GM04503 (cell line): Measurements from ENCODE around the gene CHADL.
"Not testable (repeated sequence)": the region's sequence is repeated elsewhere in the genome, so short reads cannot be mapped to it uniquely, and the experiment has no call there.

Experiments
- DNase-seq: peaks from one replicate; pipeline ENCODE4 v3.0.0-alpha.2; 2012; ENCODE audit warnings: low read depth

CHADL gene, protein sequence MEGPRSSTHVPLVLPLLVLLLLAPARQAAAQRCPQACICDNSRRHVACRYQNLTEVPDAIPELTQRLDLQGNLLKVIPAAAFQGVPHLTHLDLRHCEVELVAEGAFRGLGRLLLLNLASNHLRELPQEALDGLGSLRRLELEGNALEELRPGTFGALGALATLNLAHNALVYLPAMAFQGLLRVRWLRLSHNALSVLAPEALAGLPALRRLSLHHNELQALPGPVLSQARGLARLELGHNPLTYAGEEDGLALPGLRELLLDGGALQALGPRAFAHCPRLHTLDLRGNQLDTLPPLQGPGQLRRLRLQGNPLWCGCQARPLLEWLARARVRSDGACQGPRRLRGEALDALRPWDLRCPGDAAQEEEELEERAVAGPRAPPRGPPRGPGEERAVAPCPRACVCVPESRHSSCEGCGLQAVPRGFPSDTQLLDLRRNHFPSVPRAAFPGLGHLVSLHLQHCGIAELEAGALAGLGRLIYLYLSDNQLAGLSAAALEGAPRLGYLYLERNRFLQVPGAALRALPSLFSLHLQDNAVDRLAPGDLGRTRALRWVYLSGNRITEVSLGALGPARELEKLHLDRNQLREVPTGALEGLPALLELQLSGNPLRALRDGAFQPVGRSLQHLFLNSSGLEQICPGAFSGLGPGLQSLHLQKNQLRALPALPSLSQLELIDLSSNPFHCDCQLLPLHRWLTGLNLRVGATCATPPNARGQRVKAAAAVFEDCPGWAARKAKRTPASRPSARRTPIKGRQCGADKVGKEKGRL

DNA sequence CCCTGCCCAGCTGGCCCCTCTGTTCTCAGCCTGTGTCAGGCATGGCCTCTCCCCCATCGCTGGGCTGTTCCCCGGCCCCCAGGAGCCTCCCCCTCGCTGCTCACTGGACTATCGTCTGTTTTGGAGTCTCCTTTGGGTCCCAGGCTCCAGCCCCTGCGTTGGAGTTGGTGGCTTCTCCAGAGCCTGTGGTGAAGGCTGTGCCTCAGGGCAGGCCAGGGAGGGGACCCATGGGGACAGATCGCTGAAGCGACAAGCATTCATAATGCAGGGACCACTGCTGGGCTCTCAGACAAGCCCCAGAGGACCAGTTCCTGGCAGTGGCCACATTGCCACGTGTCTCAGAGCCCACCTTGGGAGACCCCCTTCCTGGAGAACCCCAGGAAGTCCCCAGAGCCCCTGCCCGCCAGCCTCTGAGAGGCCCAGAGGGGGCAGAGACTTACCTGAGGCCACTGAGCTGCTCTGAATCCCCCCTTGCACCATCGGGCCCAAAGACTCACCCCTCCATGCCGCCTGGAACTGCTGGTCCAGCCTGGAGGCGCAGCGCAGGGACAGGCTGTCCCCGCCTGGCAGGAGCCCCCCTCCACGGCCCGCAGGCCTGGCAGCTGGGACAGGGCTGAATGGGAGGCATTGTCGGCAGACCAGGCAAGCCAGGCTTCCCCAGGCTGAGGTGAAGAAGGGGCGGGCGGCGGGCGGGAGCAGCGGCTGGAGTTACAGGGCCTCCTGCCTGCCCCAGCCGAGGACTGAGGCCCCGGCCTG, at the start of gene CHADL:
CHADL (minus strand) TSS at position 555 of the 756 bp plus-strand sequence; CDS start at position 505, 50 bp downstream.
- DNase-seq = no peak

DNA sequence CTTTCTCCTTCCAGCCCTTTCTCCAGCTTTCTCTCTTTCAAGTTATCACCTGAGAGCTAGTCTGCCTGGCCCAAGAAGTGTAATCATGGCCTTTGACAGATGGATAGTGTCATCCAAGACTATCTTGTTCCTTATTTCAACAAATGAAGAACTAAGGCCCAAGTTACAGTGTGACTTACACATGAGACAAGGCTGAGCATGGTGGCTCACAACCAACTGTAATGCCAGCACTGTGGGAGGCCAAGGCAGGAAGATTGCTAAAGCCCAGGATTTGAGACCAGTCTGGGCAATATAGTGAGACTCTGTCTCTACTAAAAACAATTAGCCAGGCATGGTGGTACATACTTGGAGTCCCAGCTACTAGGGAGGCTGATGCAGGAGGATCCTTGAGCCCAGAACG, 48.9 kb upstream of the CHADL start:
- DNase-seq = no peak

DNA sequence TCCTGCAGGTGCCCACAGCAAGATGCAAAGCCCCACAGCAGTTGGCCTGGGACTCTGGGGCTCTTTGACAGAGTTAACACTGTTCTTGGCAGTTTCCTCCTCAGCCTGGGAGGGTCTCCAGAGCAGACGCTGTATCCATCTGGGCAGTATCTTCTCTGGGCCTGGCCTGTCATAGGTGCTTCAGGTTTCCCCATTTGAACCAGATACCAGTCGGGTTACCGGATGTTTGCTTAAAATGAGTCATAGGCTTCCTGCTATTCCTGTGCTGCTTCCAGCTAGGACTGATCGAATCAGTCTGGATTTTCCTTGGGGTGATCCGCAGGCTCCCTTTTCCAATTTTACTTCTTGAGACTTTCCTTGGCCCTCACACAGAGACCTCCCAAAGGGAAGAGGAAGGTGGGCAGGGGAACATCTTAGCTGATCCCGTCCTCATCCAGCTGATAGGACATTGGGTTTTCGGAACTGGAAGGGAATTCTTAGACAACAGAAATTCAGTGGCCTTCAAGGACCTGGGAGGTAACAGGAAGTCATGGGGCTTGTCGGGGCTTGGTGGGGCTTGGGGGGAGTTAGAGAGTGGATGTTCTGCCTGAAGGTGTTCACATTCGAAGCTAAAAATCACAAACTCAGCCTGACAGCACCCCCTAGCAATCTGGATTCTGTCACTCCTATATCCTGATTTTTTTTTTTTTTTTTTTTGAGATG, 47.7 kb upstream of the CHADL start:
- DNase-seq = no peak

DNA sequence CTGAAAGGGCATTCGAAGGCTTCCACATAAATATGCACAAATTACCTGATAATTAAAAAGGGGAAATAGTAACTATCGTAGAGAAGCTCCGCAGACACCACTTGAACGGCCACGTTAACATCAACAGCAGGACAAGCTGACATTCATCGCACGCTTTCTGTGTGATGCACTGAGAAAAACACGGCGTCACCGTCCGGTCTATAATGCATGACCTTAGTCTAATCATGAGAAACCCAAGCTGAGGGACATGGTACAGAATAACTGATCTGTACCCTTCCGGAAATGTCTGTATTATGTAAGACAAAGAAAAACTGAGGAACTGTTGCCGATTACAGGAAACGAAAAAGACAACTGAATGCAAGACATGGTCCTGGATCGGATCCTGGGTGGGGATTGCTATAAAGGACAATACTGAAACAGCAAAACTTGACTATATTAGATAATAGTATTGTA, 45.9 kb upstream of the CHADL start:
- no peak for DNase-seq

DNA sequence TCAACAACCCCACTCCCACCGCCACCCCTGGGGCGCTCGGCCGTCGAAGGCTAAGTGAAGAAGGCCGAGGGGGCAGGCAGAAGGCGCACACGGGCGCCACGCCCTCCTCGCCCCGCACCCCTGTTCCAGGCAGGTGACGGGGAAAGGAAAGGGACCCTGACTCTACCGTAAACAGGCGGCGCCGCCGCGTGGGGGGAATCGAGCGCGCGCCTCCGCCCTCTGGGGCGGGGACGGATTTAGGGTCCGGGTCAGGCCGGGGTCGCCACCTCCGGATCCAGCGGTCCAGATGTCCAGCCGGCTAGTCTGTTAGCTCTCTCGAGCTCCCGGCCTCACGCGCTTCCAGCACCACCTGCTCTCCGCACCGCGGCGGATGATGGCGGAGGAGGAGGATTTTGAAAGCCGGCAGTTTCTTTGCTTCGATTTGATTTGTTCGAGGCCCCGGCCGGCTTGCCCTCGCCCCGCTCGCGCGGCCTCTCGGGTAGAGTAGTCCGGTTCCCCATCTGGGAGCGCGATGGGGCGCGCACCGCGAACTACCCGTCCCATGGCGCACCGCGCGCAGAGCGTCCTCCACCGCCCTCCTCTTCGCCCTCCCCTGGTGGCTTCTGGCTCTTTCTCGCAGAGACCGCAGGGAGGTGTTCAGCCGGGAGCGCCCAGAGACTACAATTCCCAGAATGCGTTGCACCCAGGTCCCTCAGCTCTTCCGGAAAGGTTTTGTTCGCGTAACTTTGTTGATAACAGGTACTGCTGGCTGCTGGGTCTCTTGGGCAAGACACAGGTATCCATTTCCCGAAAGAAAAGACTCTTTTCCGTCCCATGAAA, 45.3 kb upstream of the CHADL start, which contains the start of gene RANGAP1:
RANGAP1 (minus strand) TSS at position 368 of the 819 bp plus-strand sequence. CDS start 5,143 bp downstream, outside the sequence.
- peak; percentile 93 for DNase-seq

DNA sequence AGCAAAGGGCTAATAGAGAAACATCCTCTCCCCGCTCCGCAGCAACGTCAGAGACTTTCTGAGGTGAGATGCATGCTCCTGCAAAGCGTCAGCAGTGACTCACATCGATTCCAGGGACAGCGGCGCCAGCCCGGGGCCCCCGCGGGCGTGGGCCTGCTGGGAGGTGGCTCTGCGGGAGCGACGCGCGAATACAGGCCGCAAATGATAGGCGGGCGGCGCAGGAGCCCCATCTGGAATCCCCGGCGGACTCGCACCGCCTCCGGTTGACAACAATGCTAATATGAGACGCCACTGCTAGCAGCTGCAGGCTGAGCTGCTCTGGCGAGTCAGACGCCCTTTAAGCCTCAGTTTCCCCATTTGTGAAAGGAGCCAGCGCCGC, 44.7 kb upstream of the CHADL start:
- peak; percentile 65 for DNase-seq

DNA sequence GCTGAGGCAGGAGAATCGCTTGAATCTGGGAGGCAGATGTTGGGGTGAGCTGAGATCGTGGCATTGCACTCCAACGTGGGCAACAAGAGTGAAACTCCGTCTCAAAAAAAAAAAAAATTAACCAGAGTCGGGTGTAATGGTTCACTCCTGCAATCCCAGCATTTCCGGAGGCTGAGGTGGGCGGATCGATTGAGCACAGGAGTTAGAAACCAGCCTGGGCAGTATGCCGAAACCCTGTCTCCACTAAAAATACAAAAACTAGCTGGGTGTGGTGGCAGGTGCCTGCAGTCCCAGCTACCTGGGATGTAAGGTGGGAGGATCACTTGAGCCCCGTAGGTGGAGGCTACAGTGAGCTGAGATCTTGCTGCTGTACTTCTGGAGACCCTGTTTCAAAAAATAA, 43.7 kb upstream of the CHADL start:
- no peak for DNase-seq

DNA sequence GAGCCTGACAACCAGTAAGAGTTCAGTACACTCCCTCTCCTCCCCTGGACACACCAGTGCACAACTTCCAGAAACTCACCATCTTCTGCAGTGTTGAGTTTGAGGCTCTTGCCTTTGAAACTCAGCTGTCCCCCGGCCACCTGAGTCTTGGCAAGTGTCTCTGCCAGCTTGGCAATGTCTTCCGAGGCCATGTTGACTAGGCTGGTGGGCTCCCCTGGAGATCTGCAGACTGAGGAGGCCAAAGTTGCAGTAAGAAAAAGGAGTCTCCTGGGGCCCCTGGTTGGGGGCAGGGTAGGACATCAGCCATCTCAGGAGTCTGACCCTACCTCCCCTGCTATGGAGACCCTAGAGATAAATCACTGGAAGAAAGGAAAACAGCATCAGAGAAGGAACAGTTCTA, 40.1 kb upstream of the CHADL start:
- DNase-seq = no peak

DNA sequence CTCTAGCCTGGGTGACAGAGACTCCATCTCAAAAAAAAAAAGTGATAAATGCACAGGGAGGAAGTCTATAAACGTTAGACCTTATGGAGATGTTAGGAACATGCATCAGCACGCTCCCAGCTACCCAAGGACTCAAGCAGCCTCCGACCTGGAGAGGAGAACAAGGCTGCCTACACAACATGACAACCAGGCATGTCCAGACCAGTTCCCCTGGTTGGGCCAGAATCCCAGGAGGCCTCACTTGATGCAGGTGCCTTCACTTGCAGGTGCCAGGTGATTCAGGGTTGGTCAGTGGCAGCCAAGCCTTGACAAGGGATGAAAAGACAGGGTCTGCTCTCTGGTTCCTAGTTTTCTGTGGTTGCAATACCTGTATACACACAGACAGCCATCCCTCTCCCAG, 39.3 kb upstream of the CHADL start:
- no peak for DNase-seq

DNA sequence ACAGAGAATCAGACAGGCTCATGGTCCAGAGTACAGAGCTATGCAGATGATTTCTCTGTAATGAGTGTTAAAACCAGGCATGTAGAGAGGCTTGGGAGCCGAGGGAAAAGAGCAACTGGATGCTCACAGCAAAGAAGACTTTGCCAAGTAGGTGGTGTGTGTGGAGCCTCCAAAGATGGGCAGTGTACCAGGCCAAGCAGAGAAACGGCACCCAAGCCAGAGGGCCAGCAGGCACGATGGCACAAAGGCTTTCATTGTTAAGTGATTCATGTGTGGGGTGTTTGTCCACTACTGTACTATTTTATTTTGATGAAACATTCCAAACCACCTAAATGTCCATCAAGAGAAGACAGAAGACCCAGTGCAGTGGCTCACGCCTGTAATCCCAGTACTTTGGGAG, 34.1 kb upstream of the CHADL start:
- no peak for DNase-seq

DNA sequence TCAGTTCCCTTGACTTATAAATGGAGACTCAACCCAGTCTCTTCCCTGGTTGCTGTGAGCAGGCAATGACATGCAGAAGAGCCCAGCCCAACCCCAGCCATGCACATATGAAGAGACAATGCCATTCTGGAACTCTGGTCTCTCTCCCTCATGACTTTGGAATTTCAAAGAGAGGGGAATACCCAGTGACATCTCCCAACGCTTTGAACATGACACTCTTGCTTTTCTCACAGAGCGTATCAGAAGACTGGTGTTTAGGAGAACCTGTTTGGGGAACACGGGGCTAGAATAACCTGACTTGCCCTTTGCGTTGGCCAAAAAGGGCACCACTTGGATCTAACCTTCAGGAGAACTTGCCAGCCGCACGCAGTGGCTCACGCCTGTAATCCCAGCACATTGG, 32.4 kb upstream of the CHADL start:
- DNase-seq = no peak

DNA sequence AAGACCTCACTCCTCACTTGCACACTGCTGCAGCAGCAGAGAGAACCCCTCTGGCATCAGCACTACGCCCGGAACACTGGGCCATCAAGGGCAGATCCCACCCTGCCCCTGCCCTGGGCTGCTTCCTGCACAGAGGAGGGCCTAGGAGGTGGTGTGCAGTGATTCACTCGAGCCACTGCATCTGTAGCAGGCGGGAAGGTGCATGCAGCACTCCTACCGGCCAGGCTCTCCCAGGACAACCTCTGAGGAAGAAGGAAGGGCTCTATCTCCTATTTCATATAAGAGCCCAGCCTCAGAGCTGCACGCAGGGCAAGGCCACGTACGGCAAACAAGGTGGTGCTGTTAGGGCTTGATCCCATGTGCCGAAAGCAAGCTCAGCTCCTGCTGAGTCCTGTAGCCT, 31.1 kb upstream of the CHADL start:
- DNase-seq = no peak

DNA sequence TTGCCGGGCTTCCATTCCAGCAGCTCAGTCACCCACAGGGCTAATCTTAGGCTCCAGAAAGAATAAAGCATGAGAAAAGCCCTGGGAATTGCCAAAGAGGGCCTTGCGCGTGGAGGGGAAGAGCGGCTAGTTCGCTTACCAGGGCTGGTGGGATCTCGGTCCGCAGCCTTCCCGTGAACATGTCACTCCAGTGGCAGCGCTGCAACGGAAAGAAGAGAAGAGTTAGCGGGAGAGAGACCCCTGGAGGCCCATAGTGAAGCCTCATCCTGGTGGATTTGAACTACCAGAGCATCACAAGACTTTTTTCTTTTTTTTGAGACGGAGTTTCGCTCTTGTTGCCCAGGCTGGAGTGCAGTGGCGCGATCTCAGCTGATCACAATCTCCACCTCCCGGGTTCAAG, 27.2 kb upstream of the CHADL start:
- no peak for DNase-seq

DNA sequence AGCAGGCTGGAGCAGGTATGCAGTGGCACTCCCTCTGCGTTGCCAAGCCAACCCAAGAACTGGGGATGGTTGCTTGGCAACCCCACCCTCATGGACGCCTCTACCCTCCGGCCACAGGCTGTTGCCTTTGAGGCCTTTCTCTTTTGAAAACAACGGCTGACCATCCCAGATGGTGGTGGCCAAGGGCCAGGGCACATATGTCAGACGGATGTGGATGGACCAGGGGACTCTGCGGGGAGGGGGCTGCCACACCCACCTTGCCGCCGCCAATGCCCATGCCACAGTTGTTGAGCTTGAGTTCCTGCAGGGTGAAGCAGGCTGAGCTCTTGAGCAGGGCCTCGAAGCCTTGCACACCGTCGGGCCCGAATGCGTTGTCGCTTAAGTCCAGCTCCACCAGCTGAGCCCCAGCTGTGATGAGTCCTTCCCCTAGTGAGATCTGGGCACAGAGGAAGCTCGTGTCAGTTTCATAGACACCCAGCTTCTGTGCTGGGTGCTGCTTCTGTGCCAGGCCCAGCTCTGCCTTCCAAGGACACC, 23.7 kb upstream of the CHADL start:
- no peak for DNase-seq

DNA sequence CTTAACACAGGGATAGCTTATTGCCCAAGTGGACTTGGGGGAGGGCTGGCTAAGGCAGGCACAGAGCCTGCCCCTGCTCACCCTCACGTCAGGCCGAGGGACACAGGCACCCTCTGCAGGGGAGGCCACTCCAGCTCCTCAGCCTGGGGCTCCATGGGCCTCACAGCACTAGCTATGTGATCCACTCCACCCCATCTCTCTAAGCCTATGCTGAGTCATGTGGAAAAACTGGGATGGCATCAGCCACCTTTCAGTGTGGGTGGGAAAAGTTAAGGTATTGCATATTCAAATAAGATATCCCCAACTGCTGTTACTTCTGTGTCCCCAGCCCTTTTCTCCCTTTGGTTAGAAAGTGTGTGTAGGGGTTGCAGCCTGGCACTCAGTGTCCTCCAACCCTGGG, 23.0 kb upstream of the CHADL start:
- no peak for DNase-seq

DNA sequence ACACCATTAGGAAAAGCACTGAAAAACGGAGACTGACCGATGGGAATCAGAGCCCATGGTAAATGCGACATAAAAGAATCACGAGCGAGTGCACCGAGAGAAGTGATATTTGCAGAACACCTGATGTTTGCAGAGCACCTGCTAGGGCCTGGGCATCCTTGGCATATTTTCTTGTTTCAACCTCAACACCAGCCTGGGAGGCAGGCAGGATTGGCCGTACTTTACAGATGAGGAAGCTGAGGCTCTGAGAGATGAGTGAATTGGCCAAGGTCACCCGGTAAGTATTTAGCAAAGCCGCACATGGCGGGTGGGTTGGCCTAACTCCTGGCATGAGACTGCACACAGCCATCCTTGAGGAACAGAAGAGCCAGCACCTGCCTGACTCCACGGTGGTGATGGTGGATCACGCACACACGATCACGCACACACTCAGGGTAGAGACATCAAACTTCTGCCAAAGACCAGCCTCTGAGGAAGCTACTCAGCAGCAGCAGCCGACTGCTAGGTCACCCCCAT, 21.6 kb upstream of the CHADL start:
- no peak for DNase-seq

DNA sequence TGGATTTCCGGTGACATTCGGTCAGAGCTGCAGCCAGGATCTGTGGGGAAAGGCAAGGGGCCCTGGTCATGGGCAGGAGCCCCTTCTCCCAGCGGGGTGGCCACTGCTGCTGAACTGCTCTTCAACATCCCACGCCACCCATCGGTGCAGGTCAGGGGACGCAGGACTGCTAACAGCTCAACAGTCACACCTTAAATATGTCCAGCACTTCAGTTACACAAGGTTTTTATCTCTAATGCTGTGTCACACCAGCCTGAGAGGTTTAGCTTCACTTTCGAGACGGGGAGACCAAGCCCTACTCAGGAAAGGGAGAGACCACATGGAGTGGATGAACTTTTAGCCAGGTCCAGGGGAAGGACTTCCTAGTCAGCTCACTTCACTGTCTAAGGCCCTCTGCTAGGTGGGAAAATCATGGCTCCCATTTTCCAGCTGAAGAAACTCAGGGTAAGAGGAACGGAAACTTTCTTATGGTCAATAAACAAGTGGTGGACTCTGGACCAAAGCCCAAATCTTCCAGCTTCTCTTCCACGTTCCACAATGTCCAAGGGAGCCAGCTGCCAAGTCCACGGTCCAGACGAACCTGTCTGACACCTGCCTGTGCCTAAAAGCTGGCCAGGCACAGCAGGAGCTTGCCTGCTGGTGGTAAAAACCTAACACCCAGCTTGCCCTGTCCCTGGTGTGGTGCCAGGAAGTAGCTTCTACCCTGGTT, 21.0 kb upstream of the CHADL start:
- DNase-seq = no peak

DNA sequence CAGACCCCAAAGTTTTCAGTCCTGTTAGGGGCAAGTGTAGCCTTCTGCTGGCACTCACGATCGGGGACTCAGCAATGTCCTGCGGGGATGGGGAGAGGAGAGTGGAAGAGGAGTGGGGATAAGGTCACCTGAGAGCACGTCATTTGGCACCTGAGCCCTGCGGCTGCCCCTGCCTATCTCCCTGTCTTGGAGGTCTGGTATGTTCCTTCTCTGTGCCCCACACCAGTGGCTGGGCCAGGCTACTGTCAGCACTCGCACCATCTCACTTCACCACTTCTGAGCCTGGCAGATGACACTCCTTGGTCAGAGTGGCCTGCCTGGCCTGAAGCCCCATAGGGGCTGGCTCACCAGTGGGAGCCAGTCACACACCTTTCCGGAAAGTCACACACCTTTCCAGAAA, 20.1 kb upstream of the CHADL start:
- no peak for DNase-seq

DNA sequence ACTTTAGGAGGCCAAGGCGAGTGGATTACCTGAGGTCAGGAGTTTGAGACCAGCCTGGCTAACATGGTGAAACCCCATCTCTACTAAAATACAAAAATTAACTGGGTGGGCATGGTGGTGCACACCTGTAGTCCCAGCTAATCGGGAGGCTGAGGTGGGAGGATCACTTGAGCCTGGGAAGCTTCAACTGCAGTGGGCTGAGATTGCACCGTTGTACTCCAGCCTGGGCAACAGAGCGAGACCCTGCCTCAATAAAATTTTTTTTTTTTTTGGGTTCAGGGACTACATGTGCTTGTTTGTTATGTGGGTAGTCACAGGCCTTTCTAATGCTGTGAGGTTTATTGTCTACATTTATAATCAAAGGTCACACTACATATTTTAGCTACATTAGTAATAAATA, 19.0 kb upstream of the CHADL start:
- DNase-seq = not testable (repeated sequence)

DNA sequence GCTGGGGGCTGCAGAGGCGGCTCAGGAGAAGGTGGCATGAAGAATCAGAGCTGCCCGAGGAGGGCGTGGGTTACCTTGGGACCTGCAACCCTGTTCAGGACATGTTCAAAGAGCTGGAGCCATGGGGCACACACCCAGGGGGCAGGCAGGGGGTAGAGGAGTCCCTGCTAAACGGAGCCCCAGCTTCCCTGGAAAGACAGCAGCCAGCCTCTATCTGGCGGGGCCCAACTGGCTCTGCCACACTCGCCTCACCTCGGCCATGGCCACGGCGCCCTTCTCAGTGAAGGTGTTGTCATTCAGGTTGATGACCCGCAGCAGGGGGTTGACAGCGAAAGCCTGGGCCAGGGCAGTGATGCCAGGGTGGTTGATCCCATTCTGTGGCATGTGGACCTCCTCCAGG, 17.0 kb upstream of the CHADL start:
- no peak for DNase-seq
